Mesothelial cell of epicardium (in vitro differentiated cells): Measurements from ENCODE around the gene TBR1. TPM values are rescaled to one million over a fixed set of nuclear protein-coding genes. Genes with fewer than 3 reads are reported as not detected.
A peak's percentile ranks its signal among the peaks of the same experiment; 100 is the strongest.

Source experiments
- DNase-seq, 2 experiments: peaks; one replicate each; pipeline ENCODE4 v3.0.0; 2021; ENCODE audit warnings: low spot score in 2 of 2; ENCODE audit not compliant: unreplicated experiment in 2 of 2
- H3K27ac Mint-ChIP-seq: 2 replicates; pipeline ENCODE4 v1.8.0; 2021; ENCODE audit warnings: mixed read lengths
- H3K27me3 Mint-ChIP-seq: 2 replicates; pipeline ENCODE4 v1.8.0; 2021; ENCODE audit warnings: low read depth, mixed read lengths
- H3K36me3 Mint-ChIP-seq: 2 replicates; pipeline ENCODE4 v1.8.0; 2021; ENCODE audit warnings: mixed read lengths
- H3K4me1 Mint-ChIP-seq: 2 replicates; pipeline ENCODE4 v1.8.0; 2021; ENCODE audit warnings: mixed read lengths
- H3K4me3 Mint-ChIP-seq: 2 replicates; pipeline ENCODE4 v1.8.0; 2021; ENCODE audit warnings: mild to moderate bottlenecking, moderate library complexity, mixed read lengths
- H3K9me3 Mint-ChIP-seq: 2 replicates; pipeline ENCODE4 v1.8.0; 2021; ENCODE audit warnings: mixed read lengths
- CTCF ChIP-seq: fragments of 200-600 bp; sonication (generic); IDR thresholded peaks from one replicate; pipeline ENCODE4 v1.5.0; 2021; ENCODE audit warnings: antibody characterized with exemption; ENCODE audit not compliant: unreplicated experiment
- total RNA-seq: library from RNA; stranded (reverse); gene quantifications from 3 replicates; pipeline ENCODE4 v1.2.1, GENCODE V29; 2021

The TBR1 gene
- total RNA-seq, 1 donor from 2014 or later, result 0.13 TPM

GRCh38 chr2:161415034-161415986, 787 bp upstream of the TBR1 start:
- peak in 1 of 2 experiments; percentile 40 for DNase-seq
- Mint-ChIP-seq H3K36me3 (peaks cover 1% of the 10 kb centered on the region), H3K4me1 (peaks cover 32% of the 10 kb centered on the region), H3K27ac (no peak overlapping the region), H3K27me3 (peaks cover 82% of the 10 kb centered on the region), H3K9me3 (no peaks in the 10 kb centered on the region), H3K4me3 (peak overlapping the region; percentile 58)
- TF ChIP-seq CTCF, result no peak

GRCh38 chr2:161416708-161417437, 776 bp downstream of the TBR1 start:
- Mint-ChIP-seq H3K36me3 (no peaks in the 10 kb centered on the region), H3K9me3 (no peaks in the 10 kb centered on the region), H3K27me3 (peaks cover 97% of the 10 kb centered on the region), H3K4me1 (peaks cover 32% of the 10 kb centered on the region), H3K27ac (peak overlapping the region; percentile 13), H3K4me3 (no peak overlapping the region)
- no peak for TF ChIP-seq CTCF
- DNase-seq, result peak in 1 of 2 experiments; percentile 41

- Mint-ChIP-seq H3K9me3 (no peaks in the 10 kb centered on the region), H3K27ac (no peak overlapping the region), H3K27me3 (peaks cover 99% of the 10 kb centered on the region), H3K4me1 (peaks cover 32% of the 10 kb centered on the region), H3K4me3 (no peak overlapping the region), H3K36me3 (no peaks in the 10 kb centered on the region)
- DNase-seq, result no peak
- no peak for TF ChIP-seq CTCF
Measured at GRCh38 chr2:161417438-161418274, 1.6 kb downstream of the TBR1 start.

GRCh38 chr2:161418275-161418714, 2.2 kb downstream of the TBR1 start:
- H3K4me3 Mint-ChIP-seq, result no peak overlapping the region
- TF ChIP-seq CTCF, result no peak
- H3K9me3 Mint-ChIP-seq, result no peaks in the 10 kb centered on the region
- no peaks in the 10 kb centered on the region for H3K36me3 Mint-ChIP-seq
- no peak overlapping the region for H3K27ac Mint-ChIP-seq
- H3K4me1 Mint-ChIP-seq, result peaks cover 35% of the 10 kb centered on the region
- no peak for DNase-seq
- H3K27me3 Mint-ChIP-seq, result peaks cover 99% of the 10 kb centered on the region
